Fibroblast of skin of abdomen (primary cell): Measurements from ENCODE around the gene HSD17B4.
"Not testable (repeated sequence)": the region's sequence is repeated elsewhere in the genome, so short reads cannot be mapped to it uniquely, and the experiment has no call there.

Source experiments
- DNase-seq: peaks from one replicate; pipeline ENCODE4 v3.0.0-alpha.2; 2013

The HSD17B4 gene

DNA sequence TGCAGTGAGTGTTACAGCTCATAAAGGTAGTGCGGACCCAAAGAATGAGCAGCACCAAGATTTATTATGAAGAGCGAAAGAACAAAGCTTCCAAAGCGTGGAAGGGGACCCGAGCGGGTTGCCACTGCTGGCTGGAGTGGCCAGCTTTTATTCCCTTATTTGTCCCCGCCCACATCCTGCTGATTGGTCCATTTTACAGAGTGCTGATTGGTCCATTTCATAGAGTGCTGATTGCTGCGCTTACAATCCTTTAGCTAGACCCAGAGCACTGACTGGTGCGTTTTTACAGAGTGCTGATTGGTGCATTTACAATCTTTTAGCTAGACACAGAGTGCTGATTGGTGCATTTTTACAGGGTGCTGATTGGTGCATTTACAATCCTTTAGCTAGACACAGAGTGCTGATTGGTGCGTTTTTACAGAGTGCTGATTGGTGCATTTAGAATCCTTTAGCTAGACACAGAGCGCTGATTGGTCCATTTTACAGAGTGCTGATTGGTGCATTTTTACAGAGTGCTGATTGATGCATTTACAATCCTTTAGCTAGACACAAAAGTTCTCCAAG lies 19.5 kb upstream of the HSD17B4 start:
- DNase-seq, result not testable (repeated sequence)

- peak; percentile 33 for DNase-seq
Measured at GRCh38 chr5:119435436-119436132, 16.7 kb upstream of the HSD17B4 start.

DNA sequence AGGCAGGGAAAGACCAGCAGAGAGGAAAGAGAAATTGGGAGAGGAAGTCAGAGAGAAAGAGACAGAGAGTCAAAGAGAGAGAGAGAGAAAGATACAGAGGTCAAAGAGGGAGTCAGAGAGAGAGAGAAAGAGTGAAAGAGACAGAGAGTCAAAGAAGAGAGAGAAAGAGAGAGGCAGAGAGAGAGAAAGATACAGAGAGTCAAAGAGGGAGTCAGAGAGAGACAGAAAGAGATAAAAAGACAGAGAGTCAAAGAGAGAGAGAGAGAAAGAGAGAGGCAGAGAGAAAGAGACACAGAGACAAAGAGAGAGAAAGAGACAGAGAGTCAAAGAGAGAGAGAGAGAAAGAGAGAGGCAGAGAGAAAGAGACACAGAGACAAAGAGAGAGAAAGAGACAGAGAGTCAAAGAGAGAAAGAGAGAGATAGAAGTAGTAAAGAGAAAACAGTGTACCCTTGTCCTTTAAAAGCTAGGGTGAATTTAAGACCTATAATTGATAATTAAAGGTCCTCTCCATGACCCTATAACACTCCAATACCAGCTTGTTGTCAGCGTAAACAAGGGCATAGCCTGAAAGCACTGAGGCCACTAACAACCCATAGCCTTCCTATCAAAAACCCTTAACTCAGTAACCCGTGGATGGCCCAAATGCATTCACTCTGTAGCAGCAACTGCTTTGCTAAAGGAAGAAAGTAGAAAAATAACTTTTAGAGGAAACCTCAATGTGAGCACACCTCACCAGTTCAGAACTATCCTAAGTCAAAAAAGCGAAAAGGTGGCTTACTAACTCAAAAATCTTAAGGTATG lies 14.3 kb upstream of the HSD17B4 start:
- not testable (repeated sequence) for DNase-seq

- DNase-seq, result not testable (repeated sequence)
Measured at GRCh38 chr5:119438587-119438917, 13.7 kb upstream of the HSD17B4 start.

- DNase-seq, result no peak
Measured at GRCh38 chr5:119439140-119439631, 13.1 kb upstream of the HSD17B4 start.

DNA sequence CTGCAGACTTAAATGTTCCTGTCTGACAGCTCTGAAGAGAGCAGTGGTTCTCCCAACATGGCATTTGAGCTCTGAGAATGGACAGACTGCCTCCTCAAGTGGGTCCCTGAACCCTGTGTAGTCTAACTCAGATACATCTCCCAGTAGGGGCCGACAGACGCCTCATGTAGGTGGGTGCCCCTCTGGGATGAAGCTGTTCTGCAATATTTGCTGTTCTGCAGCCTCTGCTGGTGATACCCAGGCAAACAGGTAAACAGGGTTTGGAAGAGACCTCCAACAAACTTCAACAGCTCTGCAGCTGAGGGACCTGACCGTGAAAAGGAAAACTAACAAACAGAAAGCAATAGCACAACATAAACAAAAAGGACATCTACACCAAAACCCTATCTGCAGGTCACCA lies 12.7 kb upstream of the HSD17B4 start:
- DNase-seq, result not testable (repeated sequence)

GRCh38 chr5:119444643-119445042 lies 7.7 kb upstream of the HSD17B4 start:
- DNase-seq, result not testable (repeated sequence)

DNA sequence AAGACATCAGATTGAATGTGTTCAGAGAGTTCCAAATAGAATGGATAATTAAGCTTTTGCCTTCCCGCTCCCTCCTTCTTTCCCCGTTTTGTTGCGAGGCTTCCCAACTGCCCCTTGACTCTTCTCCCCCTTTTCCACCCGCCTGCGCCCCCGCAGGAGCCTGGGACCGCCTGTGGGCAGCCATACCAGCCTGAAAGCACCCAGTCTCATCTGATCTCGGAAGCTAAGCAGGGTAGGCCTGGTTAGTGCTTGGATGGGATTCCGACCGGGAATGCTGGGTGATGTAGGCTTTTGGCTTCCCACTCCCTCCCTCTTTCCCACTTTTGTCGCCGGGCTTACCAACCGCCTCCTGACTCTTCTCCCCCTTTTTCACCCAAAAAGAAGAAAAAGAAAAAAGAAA lies 6.8 kb upstream of the HSD17B4 start:
- DNase-seq, result no peak

GRCh38 chr5:119449882-119450281 lies 2.4 kb upstream of the HSD17B4 start:
- no peak for DNase-seq

DNA sequence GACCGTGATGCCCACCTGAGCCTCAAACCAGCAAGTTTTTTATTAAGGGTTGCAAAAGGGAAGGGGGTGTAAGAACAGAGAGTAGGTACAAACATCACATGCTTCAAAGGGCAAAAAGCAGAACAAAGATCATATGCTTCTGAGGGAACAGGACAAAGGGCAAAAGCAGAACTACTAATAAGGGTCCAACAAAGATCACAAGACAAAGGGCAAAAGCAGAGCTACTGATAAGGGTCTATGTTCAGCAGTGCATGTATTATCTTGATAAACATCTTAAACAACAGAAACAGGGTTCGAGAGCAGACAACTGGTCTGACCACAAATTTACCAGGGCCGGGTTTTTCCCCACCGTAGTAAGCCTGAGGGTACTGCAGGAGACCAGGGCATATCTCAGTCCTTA lies 1.7 kb upstream of the HSD17B4 start:
- not testable (repeated sequence) for DNase-seq

GRCh38 chr5:119451561-119451960 lies 736 bp upstream of the HSD17B4 start:
- DNase-seq, result no peak

GRCh38 chr5:119452060-119452372 lies 281 bp upstream of the HSD17B4 start:
- no peak for DNase-seq

DNA sequence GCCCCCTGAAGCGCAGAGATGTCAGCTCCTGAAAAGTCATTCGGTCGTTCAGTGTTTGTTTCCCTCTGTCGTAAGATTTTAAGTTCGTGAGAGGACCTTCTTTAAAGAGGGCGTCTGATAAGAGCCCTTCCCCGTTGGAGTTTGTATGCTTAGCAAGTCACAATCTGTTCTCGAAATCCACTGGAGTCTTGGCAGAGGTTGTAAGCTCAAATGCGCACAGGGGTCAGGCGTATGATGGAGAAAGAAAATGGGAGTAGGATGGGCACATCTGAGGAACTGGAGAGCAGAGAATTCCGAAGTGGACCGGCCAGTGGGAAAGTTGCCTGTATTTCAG lies 710 bp downstream of the HSD17B4 start:
- DNase-seq, result peak; percentile 11

GRCh38 chr5:119454171-119454570 lies 1.9 kb downstream of the HSD17B4 start:
- no peak for DNase-seq

DNA sequence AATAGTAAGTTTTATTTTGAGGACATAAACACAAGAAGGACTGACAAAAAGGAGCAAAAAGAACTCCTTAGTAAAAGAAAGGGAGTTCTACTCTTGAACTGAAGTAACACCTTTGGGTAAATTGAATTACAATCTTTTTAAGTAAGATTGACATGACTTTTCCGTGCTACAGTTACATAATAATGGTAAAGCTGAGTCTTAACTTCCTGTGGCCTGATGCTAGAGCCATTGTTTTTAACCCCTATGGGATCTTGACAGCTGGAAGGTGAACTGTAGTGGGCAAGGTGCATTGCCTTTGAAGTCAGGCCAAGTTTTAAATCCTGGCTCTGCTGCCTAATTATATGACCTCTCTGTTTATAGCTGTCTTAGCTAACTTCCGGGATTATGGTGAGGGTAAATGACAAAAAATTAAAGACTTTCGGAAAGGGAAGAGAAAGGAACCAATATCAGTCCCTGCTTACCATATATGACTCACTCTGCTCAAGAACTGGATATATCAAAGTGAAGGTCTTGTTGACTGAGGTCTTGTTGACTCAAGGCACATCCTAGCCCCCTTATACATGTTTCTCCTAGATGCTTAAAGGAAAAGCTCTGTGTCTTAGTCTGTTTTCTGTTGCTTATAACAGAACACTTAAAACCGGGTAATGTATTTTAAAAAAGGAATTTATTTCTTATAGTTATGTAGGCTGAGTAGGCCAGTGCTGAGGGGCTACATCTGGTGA lies 6.8 kb downstream of the HSD17B4 start:
- no peak for DNase-seq

DNA sequence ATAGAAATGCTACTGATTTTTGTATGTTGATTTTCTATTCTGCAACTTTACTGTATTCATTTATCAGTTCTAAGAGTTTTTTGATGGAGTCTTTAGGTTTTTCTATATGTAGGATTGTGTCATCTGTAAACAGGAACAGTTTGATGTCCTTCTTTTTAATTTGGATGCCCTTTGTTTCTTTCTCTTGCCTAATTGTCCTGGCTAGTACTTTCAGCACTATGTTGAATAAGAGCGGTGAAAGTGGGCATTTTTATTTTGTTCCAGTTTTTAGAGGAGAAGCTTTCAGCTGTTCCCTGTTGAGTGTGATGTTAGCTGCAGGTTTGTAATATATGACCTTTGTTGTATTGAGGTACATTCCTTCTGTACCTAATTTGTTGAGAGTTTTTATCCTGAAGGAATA lies 13.3 kb downstream of the HSD17B4 start:
- DNase-seq, result no peak

DNA sequence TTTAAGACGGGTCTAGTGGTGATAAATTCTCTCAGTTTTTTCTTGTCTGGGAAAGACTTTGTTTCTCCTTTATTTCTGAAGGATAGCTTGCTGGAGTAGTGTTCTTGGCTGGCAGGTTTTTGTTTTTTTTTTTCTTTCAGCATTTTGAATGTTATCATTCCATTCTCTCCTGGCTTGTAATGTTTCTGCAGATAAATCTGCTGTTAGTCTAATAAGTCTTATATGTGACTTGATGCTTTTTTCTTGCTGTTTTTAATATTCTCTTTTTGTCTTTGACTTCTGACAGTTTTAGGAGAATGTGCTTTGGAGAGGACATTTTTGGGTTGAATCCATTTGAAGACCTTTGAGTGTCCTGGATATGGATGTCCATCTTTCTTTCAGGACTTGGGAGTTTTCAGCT lies 16.0 kb downstream of the HSD17B4 start:
- no peak for DNase-seq

DNA sequence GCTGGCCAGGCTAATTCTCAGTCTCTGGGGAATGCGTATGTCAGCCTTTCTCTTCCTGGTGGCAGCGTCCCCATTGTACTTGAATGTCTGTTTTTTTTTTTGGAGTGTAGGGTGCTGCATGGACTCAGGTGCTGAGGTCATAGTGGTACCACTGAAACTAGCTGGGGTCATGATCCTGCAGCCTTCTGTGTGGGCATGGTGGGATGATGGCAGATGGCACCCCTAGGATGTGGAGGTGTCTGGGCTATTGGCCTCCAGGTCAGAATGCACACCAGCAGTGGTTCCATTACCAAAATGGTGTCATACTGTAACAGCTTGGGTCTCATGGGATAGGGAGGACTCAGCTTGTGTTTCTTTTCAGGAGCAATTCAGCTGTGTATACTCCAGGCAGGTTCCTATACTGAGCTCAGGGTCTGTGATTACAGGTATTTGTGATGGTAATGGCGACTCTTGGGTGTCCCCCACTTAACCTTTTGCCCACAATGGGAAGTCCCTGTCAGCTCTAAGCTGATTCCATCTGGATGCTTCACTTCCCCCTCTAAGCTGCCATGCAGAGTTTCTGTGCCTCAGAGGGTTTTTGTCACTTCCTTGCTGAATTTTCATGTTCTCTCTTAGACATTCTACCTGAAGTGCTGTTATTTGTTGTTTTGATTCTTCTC lies 17.9 kb downstream of the HSD17B4 start:
- no peak for DNase-seq

DNA sequence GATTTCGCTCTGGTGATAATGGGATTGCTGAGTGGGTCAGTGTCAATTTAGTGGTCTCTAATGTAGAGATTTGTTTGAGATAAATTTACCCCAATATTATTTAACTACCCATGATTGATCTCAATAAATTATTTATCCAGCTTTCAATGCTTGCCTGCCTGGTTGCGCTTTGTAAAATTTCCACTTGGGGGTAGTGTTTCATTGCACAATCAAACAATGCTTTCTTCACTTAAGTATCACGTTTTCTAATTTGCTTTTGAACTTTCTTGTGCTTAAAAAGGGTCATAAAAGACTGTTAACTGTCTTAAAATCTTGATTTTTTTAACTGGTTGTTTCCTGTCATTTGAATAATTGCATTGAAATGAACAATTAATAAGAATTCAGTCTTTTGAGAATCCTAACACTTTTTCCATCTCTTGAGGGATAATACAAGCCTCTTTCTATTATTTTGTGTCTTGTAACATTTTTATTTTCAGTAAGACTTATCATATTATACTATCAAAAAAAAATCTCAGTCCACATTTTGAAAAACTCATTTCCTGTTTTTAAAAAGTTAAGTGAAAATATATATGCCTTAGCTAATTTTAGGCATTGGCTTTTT lies 18.7 kb downstream of the HSD17B4 start:
- DNase-seq, result peak; percentile 28

- no peak for DNase-seq
Measured at GRCh38 chr5:119473241-119473640, 20.9 kb downstream of the HSD17B4 start.

DNA sequence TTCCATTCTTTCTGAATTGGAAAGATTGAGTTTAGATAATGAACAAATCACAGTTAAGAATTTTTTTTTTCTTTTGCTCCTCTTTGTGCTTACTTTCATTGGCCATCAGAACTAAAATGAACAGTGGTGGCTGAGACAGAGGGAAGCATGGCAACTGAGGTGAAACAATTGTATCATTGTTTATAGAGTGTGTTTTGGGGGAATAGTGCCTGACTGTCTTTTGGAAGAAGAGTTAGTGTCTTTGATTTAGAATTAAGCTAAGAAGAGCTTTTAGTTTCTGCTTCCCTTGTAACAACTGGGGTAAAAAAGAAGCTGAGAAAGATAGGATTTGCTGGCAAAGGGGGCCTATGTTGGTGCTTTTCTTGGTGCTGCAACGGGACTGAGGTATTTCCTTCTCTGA lies 24.0 kb downstream of the HSD17B4 start:
- DNase-seq, result no peak

GRCh38 chr5:119478781-119479180 lies 26.5 kb downstream of the HSD17B4 start:
- DNase-seq, result no peak
